Measurements from ENCODE around the gene NFS1. TPM values are rescaled to one million over a fixed set of nuclear protein-coding genes. Genes with fewer than 3 reads are reported as not detected.

The NFS1 gene
- polyA plus RNA-seq, 1 of the 3 experiments (the other 2 are of a cell fraction) = 75.6 TPM

DNA sequence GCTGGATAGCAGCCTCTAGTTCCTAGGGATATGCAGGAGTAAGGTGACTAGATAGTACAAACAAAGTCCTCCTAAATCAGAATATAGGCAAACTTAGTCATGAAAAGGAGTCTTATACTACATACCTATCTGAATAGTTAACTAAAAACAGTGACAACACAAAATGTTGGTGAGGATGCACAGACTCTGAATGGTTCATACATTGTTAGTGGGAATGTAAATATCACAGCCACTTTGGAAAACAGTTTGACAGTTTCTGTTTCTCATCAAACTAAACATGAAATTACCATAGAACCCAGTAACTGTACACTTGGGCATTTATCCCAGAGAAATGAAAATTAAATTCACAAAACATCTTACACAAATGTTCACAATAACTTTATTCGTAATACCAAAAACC, 17.2 kb downstream of the NFS1 start (continued):
- TF ChIP-seq GABPA (IDR thresholded peaks at IDR 0.05; ENCODE audit: low read depth) (no peak), TCF12 (IDR thresholded peaks at IDR 0.05) (no peak), EZH2phosphoT487 (IDR thresholded peaks at IDR 0.05; ENCODE audit: borderline replicate concordance, low read depth) (no peak)

DNA sequence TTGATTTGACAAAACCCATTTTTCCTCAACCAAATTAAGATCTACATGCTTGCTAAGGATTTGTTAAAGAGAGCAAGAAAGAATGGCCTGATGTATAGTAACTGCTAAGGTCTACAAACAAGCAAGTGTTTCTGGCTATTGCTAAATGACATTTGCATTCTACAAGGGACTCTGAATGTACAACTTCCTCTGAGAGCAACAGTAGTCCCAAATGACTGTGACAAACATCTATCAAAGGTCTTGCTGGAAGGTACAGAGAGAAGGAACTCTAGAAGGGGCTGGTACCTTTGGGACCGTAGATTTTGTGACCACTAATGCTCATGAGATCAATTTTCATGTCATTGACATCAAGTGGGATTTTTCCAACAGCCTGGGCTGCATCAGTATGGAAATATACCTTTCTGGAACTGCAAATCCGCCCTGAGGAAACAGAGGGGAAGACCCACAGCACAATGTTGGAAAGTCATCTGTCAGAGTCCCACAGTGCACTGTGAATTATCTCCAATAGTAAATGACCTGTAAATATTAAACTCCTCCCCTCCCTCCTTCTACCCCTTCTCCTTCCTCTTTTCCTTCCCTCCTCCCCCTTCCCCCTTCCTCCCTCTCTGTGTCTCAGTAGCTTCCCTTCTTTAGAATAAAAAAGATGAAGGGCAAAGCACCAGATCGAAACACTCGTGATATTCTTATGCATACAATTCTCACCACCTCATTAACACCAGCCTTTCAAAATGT, 18.5 kb downstream of the NFS1 start:
- no peaks in the 10 kb centered on the region for H3K27me3 ChIP-seq (ENCODE audit: insufficient read depth)
- H3K4me1 ChIP-seq (ENCODE audit: control insufficient read depth in 1 of 2, insufficient read depth in 2 of 2, low read depth in 1 of 2, low read length in 1 of 2) = no peaks in the 10 kb centered on the region
- H3K9ac ChIP-seq = no peak overlapping the region
- H2AFZ ChIP-seq (ENCODE audit: low read depth) = no peak overlapping the region
- H3K9me3 ChIP-seq = no peaks in the 10 kb centered on the region
- no peak for DNase-seq
- peaks cover 4 to 10% of the 10 kb centered on the region in 2 experiments for H3K36me3 ChIP-seq (replicated peaks in 1 of 2; ENCODE audit: control insufficient read depth in 1 of 2, insufficient read depth in 2 of 2, low read length in 1 of 2)
- no peaks in the 10 kb centered on the region for H3F3A ChIP-seq (replicated peaks; ENCODE audit: insufficient read depth)
- POLR2A ChIA-PET = interaction anchor here (1.6 kb wide), 1 partner anchor 64 kb away, joined by 5 read pairs; no protein-coding TSS in a partner anchor
- no peaks in the 10 kb centered on the region for H3K79me2 ChIP-seq (ENCODE audit: insufficient read depth)
- 95% methylated on average over 4 of the region's 4 CpGs for WGBS (ENCODE audit: low lambda C conversion rate)
- CTCF ChIA-PET = interaction anchor here (1.1 kb wide), 1 partner anchor 62 kb away, joined by 3 read pairs; no protein-coding TSS in a partner anchor
- H3K9me2 ChIP-seq = no peaks in the 10 kb centered on the region
- no peak overlapping the region for H3K4me2 ChIP-seq
- no peak overlapping the region for H3K27ac ChIP-seq (ENCODE audit: low read depth in 2 of 2, low read length in 1 of 2)
- TF ChIP-seq NFIC (IDR thresholded peaks at IDR 0.05; ENCODE audit: borderline replicate concordance) = no peak
- no peak for TF ChIP-seq RCOR1 (IDR thresholded peaks at IDR 0.05; ENCODE audit: low read length)
- TF ChIP-seq, protein P1, sequence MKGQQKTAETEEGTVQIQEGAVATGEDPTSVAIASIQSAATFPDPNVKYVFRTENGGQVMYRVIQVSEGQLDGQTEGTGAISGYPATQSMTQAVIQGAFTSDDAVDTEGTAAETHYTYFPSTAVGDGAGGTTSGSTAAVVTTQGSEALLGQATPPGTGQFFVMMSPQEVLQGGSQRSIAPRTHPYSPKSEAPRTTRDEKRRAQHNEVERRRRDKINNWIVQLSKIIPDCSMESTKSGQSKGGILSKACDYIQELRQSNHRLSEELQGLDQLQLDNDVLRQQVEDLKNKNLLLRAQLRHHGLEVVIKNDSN (IDR thresholded peaks at IDR 0.05; ENCODE audit: borderline replicate concordance, low read depth) = no peak
- no peak for TF ChIP-seq POLR2AphosphoS5 (IDR thresholded peaks at IDR 0.05; ENCODE audit: low read depth, low read length)
- no peak for TF ChIP-seq EZH2phosphoT487 (IDR thresholded peaks at IDR 0.05; ENCODE audit: borderline replicate concordance, low read depth)
- no peak for TF ChIP-seq RXRA (IDR thresholded peaks at IDR 0.05; ENCODE audit: borderline replicate concordance, low read depth)
- TF ChIP-seq, protein P2, sequence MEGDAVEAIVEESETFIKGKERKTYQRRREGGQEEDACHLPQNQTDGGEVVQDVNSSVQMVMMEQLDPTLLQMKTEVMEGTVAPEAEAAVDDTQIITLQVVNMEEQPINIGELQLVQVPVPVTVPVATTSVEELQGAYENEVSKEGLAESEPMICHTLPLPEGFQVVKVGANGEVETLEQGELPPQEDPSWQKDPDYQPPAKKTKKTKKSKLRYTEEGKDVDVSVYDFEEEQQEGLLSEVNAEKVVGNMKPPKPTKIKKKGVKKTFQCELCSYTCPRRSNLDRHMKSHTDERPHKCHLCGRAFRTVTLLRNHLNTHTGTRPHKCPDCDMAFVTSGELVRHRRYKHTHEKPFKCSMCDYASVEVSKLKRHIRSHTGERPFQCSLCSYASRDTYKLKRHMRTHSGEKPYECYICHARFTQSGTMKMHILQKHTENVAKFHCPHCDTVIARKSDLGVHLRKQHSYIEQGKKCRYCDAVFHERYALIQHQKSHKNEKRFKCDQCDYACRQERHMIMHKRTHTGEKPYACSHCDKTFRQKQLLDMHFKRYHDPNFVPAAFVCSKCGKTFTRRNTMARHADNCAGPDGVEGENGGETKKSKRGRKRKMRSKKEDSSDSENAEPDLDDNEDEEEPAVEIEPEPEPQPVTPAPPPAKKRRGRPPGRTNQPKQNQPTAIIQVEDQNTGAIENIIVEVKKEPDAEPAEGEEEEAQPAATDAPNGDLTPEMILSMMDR (IDR thresholded peaks at IDR 0.05) = no peak
- TF ChIP-seq, protein P3, sequence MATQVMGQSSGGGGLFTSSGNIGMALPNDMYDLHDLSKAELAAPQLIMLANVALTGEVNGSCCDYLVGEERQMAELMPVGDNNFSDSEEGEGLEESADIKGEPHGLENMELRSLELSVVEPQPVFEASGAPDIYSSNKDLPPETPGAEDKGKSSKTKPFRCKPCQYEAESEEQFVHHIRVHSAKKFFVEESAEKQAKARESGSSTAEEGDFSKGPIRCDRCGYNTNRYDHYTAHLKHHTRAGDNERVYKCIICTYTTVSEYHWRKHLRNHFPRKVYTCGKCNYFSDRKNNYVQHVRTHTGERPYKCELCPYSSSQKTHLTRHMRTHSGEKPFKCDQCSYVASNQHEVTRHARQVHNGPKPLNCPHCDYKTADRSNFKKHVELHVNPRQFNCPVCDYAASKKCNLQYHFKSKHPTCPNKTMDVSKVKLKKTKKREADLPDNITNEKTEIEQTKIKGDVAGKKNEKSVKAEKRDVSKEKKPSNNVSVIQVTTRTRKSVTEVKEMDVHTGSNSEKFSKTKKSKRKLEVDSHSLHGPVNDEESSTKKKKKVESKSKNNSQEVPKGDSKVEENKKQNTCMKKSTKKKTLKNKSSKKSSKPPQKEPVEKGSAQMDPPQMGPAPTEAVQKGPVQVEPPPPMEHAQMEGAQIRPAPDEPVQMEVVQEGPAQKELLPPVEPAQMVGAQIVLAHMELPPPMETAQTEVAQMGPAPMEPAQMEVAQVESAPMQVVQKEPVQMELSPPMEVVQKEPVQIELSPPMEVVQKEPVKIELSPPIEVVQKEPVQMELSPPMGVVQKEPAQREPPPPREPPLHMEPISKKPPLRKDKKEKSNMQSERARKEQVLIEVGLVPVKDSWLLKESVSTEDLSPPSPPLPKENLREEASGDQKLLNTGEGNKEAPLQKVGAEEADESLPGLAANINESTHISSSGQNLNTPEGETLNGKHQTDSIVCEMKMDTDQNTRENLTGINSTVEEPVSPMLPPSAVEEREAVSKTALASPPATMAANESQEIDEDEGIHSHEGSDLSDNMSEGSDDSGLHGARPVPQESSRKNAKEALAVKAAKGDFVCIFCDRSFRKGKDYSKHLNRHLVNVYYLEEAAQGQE (IDR thresholded peaks at IDR 0.05; ENCODE audit: low read depth, low read length) = no peak
- TF ChIP-seq NRF1 (IDR thresholded peaks at IDR 0.05; ENCODE audit: low read depth, low read length) = no peak
- TF ChIP-seq RFX5 (IDR thresholded peaks at IDR 0.05; ENCODE audit: low read length) = no peak
- no peak for TF ChIP-seq YY1 (IDR thresholded peaks at IDR 0.05; ENCODE audit: low read depth)
- no peak for TF ChIP-seq FOXJ3 (CRISPR knock-in tag; IDR thresholded peaks at IDR 0.05)
- no peak for TF ChIP-seq MXI1 (IDR thresholded peaks at IDR 0.05; ENCODE audit: low read depth, low read length)
- H4K20me1 ChIP-seq (ENCODE audit: insufficient read depth) = no peaks in the 10 kb centered on the region
- H3K4me3 ChIP-seq (ENCODE audit: low read depth in 2 of 2, low read length in 1 of 2) = no peak overlapping the region
